ENCODE results near the gene DMRT3. TPM values are rescaled to one million over a fixed set of nuclear protein-coding genes. Genes with fewer than 3 reads are reported as not detected.

Gene DMRT3
- total and polyA plus RNA-seq, 2 of the 8 experiments (the other 6 are each of a cell fraction or from before 2014, with no cell fraction given) = not detected

- TF ChIP-seq, protein P1, sequence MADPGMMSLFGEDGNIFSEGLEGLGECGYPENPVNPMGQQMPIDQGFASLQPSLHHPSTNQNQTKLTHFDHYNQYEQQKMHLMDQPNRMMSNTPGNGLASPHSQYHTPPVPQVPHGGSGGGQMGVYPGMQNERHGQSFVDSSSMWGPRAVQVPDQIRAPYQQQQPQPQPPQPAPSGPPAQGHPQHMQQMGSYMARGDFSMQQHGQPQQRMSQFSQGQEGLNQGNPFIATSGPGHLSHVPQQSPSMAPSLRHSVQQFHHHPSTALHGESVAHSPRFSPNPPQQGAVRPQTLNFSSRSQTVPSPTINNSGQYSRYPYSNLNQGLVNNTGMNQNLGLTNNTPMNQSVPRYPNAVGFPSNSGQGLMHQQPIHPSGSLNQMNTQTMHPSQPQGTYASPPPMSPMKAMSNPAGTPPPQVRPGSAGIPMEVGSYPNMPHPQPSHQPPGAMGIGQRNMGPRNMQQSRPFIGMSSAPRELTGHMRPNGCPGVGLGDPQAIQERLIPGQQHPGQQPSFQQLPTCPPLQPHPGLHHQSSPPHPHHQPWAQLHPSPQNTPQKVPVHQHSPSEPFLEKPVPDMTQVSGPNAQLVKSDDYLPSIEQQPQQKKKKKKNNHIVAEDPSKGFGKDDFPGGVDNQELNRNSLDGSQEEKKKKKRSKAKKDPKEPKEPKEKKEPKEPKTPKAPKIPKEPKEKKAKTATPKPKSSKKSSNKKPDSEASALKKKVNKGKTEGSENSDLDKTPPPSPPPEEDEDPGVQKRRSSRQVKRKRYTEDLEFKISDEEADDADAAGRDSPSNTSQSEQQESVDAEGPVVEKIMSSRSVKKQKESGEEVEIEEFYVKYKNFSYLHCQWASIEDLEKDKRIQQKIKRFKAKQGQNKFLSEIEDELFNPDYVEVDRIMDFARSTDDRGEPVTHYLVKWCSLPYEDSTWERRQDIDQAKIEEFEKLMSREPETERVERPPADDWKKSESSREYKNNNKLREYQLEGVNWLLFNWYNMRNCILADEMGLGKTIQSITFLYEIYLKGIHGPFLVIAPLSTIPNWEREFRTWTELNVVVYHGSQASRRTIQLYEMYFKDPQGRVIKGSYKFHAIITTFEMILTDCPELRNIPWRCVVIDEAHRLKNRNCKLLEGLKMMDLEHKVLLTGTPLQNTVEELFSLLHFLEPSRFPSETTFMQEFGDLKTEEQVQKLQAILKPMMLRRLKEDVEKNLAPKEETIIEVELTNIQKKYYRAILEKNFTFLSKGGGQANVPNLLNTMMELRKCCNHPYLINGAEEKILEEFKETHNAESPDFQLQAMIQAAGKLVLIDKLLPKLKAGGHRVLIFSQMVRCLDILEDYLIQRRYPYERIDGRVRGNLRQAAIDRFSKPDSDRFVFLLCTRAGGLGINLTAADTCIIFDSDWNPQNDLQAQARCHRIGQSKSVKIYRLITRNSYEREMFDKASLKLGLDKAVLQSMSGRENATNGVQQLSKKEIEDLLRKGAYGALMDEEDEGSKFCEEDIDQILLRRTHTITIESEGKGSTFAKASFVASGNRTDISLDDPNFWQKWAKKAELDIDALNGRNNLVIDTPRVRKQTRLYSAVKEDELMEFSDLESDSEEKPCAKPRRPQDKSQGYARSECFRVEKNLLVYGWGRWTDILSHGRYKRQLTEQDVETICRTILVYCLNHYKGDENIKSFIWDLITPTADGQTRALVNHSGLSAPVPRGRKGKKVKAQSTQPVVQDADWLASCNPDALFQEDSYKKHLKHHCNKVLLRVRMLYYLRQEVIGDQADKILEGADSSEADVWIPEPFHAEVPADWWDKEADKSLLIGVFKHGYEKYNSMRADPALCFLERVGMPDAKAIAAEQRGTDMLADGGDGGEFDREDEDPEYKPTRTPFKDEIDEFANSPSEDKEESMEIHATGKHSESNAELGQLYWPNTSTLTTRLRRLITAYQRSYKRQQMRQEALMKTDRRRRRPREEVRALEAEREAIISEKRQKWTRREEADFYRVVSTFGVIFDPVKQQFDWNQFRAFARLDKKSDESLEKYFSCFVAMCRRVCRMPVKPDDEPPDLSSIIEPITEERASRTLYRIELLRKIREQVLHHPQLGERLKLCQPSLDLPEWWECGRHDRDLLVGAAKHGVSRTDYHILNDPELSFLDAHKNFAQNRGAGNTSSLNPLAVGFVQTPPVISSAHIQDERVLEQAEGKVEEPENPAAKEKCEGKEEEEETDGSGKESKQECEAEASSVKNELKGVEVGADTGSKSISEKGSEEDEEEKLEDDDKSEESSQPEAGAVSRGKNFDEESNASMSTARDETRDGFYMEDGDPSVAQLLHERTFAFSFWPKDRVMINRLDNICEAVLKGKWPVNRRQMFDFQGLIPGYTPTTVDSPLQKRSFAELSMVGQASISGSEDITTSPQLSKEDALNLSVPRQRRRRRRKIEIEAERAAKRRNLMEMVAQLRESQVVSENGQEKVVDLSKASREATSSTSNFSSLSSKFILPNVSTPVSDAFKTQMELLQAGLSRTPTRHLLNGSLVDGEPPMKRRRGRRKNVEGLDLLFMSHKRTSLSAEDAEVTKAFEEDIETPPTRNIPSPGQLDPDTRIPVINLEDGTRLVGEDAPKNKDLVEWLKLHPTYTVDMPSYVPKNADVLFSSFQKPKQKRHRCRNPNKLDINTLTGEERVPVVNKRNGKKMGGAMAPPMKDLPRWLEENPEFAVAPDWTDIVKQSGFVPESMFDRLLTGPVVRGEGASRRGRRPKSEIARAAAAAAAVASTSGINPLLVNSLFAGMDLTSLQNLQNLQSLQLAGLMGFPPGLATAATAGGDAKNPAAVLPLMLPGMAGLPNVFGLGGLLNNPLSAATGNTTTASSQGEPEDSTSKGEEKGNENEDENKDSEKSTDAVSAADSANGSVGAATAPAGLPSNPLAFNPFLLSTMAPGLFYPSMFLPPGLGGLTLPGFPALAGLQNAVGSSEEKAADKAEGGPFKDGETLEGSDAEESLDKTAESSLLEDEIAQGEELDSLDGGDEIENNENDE (IDR thresholded peaks at IDR 0.05; ENCODE audit: insufficient replicate concordance, low read length) = no peak
- TF ChIP-seq SP1 (IDR thresholded peaks at IDR 0.05; ENCODE audit: low read depth, low read length) = no peak
- TF ChIP-seq, protein P2, sequence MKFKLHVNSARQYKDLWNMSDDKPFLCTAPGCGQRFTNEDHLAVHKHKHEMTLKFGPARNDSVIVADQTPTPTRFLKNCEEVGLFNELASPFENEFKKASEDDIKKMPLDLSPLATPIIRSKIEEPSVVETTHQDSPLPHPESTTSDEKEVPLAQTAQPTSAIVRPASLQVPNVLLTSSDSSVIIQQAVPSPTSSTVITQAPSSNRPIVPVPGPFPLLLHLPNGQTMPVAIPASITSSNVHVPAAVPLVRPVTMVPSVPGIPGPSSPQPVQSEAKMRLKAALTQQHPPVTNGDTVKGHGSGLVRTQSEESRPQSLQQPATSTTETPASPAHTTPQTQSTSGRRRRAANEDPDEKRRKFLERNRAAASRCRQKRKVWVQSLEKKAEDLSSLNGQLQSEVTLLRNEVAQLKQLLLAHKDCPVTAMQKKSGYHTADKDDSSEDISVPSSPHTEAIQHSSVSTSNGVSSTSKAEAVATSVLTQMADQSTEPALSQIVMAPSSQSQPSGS (IDR thresholded peaks at IDR 0.05; ENCODE audit: low read length) = no peak
Measured at GRCh38 chr9:1039589-1039988, 63.1 kb downstream of the DMRT3 start (continued).
